HG02840 (cell line): Measurements from ENCODE around the gene TMEM243.
"Not testable (repeated sequence)": the region's sequence is repeated elsewhere in the genome, so short reads cannot be mapped to it uniquely, and the experiment has no call there.

ENCODE experiments used
- ATAC-seq: cut with Tn5 transposase; IDR thresholded peaks from one replicate; pipeline ENCODE4 v1.9.1; 2021; ENCODE audit warnings: mild to moderate bottlenecking, moderate library complexity, moderate number of reproducible peaks; ENCODE audit not compliant: unreplicated experiment, low FRiP score

Gene TMEM243

GRCh38 chr7:87213252-87213651 lies 6.3 kb downstream of the TMEM243 start:
- no peak for ATAC-seq

GRCh38 chr7:87212498-87212897 lies 7.0 kb downstream of the TMEM243 start:
- ATAC-seq: no peak

GRCh38 chr7:87210506-87210905 lies 9.0 kb downstream of the TMEM243 start:
- ATAC-seq: no peak

- ATAC-seq: no peak
Measured at GRCh38 chr7:87209295-87209924, 10.1 kb downstream of the TMEM243 start.

- no peak for ATAC-seq
Measured at GRCh38 chr7:87206361-87206760, 13.2 kb downstream of the TMEM243 start.

GRCh38 chr7:87205701-87206100 lies 13.8 kb downstream of the TMEM243 start:
- not testable (repeated sequence) for ATAC-seq

GRCh38 chr7:87204933-87205332 lies 14.6 kb downstream of the TMEM243 start:
- no peak for ATAC-seq

- not testable (repeated sequence) for ATAC-seq
Measured at GRCh38 chr7:87203929-87204328, 15.6 kb downstream of the TMEM243 start.

GRCh38 chr7:87202705-87203104 lies 16.8 kb downstream of the TMEM243 start:
- no peak for ATAC-seq

- ATAC-seq: no peak
Measured at GRCh38 chr7:87202208-87202607, 17.3 kb downstream of the TMEM243 start.

GRCh38 chr7:87199700-87200450 lies 19.7 kb downstream of the TMEM243 start:
- no peak for ATAC-seq

GRCh38 chr7:87199241-87199640 lies 20.3 kb downstream of the TMEM243 start:
- no peak for ATAC-seq

GRCh38 chr7:87193912-87194311 lies 25.6 kb downstream of the TMEM243 start:
- ATAC-seq: no peak

GRCh38 chr7:87192784-87193487 lies 26.6 kb downstream of the TMEM243 start:
- no peak for ATAC-seq

GRCh38 chr7:87190783-87191182 lies 28.7 kb downstream of the TMEM243 start:
- ATAC-seq: no peak

- no peak for ATAC-seq
Measured at GRCh38 chr7:87188930-87189329, 30.6 kb downstream of the TMEM243 start.

- no peak for ATAC-seq
Measured at GRCh38 chr7:87187120-87187519, 32.4 kb downstream of the TMEM243 start.

- ATAC-seq: no peak
Measured at GRCh38 chr7:87179180-87179579, 40.4 kb downstream of the TMEM243 start.

GRCh38 chr7:87178320-87178719 lies 41.2 kb downstream of the TMEM243 start:
- no peak for ATAC-seq

GRCh38 chr7:87173471-87173870 lies 46.1 kb downstream of the TMEM243 start:
- no peak for ATAC-seq

- ATAC-seq: no peak
Measured at GRCh38 chr7:87171282-87171934, 48.1 kb downstream of the TMEM243 start.
